Astrocyte of the cerebellum (primary cell): ENCODE measurements around the gene LRFN2.

Experiments used
- DNase-seq: peaks from one replicate; pipeline ENCODE4 v3.0.0-alpha.2; 2011; ENCODE audit warnings: low read depth
- H3K4me3 ChIP-seq: 2 replicates; pipeline ENCODE4 v1.5.1; 2011; ENCODE audit warnings: mild to moderate bottlenecking, low read depth, low read length, moderate library complexity
- in situ Hi-C: cut with HindIII; loops from 2 replicates; pipeline ENCODE4 v1.10.0; 2017; ENCODE audit warnings: low sequenced_read_pairs
- TF ChIP-seq, protein P1 (sequence below): IDR thresholded peaks from 2 replicates; pipeline ENCODE4 v1.5.1; 2012; ENCODE audit warnings: low read length, low read depth, moderate library complexity, mild to moderate bottlenecking; ENCODE audit errors: missing control alignments

The LRFN2 gene

DNA sequence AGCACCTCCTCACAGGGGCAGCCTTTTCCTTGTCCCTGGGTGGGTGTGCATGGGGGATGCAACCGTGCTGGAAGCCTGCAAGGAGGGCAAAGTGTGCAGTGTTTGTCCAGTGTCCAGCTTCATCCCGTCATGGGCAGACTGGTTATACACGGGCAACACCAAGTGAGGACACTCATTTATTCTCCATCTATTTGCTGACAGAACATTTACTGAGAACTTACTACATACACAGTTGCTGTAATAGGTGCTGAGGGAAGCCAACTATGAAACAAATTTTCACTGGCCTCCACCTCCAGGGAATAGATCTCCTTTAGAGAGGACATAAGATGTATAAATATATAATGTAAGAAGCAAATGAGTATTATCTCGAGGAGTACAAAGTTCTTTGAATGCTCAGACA is 136.7 kb downstream of the LRFN2 start:
- in situ Hi-C loops, result no loop called here
- H3K4me3 ChIP-seq, result no peak overlapping the region
- TF ChIP-seq, protein P1, sequence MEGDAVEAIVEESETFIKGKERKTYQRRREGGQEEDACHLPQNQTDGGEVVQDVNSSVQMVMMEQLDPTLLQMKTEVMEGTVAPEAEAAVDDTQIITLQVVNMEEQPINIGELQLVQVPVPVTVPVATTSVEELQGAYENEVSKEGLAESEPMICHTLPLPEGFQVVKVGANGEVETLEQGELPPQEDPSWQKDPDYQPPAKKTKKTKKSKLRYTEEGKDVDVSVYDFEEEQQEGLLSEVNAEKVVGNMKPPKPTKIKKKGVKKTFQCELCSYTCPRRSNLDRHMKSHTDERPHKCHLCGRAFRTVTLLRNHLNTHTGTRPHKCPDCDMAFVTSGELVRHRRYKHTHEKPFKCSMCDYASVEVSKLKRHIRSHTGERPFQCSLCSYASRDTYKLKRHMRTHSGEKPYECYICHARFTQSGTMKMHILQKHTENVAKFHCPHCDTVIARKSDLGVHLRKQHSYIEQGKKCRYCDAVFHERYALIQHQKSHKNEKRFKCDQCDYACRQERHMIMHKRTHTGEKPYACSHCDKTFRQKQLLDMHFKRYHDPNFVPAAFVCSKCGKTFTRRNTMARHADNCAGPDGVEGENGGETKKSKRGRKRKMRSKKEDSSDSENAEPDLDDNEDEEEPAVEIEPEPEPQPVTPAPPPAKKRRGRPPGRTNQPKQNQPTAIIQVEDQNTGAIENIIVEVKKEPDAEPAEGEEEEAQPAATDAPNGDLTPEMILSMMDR, result no peak
- no peak for DNase-seq

DNA sequence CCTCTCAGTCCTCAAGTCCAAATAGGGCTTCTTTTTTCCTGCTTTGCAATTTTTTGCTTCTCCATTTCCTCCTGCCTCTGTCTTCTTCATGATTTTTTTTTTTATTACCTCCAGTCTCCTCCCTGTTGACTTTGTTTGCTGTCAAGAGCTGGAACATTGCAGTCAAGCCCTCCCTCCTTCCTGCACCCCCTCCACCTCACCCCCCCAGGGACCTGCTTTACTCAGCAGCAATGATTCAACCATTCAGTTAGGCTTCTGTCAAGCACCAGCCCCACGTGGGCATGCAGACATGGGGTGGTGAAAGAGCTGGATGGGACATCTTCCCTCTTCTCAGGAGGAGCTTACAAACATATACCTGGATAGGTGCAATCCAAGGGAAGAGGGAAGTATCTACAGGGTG is 142.4 kb downstream of the LRFN2 start:
- no peak for DNase-seq
- TF ChIP-seq, protein P1, result no peak
- in situ Hi-C loops, result no loop called here
- no peak overlapping the region for H3K4me3 ChIP-seq

DNA sequence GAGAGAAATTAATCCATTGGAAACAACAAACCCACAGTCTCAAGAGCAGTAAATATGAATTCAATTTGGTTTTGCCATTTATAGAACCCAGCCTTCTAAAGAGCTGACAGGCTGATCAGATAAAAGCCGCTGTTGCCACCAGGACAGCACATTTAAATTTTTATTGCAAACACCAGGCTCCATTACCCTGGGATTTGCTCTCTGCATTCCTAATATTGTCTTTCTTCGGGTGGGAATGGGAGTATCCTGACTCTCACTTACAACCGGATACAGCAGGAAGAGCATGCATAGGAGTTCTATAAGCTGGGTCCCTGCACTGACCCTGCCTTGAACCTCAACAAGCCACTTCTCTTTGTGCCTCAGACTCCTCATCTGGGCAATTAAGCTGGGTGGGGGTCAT is 142.9 kb downstream of the LRFN2 start:
- no peak overlapping the region for H3K4me3 ChIP-seq
- TF ChIP-seq, protein P1, result no peak
- no peak for DNase-seq
- in situ Hi-C loops, result no loop called here

DNA sequence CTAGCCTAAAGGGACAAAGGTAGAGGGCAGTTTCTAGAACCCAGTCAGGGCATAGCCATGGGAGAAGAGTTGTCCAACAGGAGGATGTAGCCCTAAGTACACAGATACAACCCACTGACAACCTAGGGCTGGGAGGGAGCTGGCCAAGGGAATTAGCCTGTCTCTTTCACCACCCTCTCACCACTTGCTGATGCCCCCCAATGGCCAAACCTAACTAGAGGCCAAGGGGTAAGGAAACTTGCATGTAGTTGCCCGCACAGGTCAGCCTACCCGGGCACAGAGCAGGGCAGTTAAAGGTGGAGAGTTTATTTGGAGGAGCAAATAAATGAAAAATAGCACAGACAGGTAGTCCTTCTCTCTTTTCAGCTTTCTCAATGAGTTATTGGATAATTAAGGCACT is 143.3 kb downstream of the LRFN2 start:
- no peak for DNase-seq
- in situ Hi-C loops, result no loop called here
- H3K4me3 ChIP-seq, result no peak overlapping the region
- TF ChIP-seq, protein P1, result no peak

DNA sequence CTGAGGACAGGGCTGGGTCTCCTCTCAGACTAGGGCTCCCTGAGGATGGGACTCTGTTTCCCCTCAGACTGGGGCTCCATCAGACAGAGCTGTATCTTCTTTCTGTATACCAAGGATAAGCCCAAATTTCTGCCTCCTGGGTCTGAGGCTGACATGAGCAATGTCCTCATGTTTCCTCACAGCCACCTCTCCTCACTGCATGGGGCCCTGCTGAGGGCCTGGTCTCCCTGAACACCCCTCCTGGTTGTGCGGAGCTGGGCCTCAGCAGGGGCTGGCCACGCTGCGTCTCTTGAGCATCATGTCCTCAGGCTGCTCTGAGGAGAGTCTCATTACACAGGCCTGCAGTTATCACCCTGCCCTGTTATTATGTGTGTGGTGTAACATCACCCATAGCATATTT is 144.6 kb downstream of the LRFN2 start:
- TF ChIP-seq, protein P1, result no peak
- H3K4me3 ChIP-seq, result no peak overlapping the region
- in situ Hi-C loops, result no loop called here
- no peak for DNase-seq

DNA sequence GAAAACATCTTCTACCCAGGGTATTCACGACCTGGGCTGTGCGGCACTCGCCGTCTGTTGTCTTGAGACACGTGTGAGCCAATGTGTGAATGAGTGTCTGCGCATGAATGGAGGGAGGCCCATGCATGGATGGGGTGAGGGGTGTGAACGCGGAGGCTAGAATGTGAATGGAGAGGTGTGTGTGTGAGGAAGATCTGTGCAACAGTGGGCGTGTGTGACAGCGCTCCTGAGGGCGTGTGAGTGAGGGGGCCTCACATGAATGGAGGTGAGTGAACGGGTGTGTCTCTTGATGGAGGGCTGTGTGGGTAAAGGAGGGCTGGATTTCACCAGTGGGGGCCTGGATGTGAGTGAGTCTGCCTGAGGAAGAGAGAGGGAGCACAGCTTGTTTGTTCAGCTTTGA is 146.0 kb downstream of the LRFN2 start:
- DNase-seq, result no peak
- no peak overlapping the region for H3K4me3 ChIP-seq
- TF ChIP-seq, protein P1, result no peak
- in situ Hi-C loops, result no loop called here

DNA sequence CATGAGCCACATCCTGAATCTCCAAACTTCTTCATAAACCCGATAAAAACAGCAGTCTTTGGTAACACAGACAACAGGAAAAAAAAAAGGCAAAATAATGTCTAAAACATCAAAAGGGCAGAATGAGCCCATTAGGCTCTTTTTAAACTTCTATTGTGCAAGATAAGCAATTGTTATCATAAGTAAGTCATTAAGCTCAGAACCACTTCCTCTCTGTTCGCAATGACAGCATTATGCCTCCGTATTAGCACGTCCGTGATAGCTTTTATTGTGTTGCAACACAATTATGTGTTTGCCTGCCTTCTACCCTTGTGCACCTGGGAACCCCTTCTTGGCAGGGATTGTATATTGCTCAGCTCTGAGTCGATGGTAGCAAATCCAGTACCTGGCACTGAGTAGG is 147.1 kb downstream of the LRFN2 start:
- H3K4me3 ChIP-seq, result no peak overlapping the region
- in situ Hi-C loops, result no loop called here
- DNase-seq, result no peak
- TF ChIP-seq, protein P1, result no peak
